ENCODE data around the gene KIF3A.
"Not testable (repeated sequence)": the region's sequence is repeated elsewhere in the genome, so short reads cannot be mapped to it uniquely, and the experiment has no call there.

Gene KIF3A

GRCh38 chr5:132714456-132715307 is 22.7 kb downstream of the KIF3A start:
- no peak for DNase-seq

DNA sequence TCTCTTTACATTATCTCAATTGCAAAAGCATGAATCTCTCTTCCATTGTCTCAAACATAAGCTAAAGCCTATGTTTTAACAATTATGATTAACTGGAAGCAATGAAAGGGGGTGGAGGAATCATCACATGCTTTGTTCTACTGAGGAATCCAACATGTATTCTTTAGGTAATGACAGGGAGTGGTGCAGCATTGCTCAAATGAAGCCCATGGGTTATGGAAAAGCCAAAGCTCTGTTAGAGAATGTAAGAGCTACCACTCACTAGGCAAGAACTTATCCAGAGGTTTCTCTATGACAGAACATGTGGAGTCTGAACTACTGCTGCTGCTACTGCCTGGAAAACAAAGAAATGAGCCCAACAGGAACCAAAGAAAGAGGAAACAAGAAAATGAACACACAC is 28.7 kb downstream of the KIF3A start:
- no peak for DNase-seq

DNA sequence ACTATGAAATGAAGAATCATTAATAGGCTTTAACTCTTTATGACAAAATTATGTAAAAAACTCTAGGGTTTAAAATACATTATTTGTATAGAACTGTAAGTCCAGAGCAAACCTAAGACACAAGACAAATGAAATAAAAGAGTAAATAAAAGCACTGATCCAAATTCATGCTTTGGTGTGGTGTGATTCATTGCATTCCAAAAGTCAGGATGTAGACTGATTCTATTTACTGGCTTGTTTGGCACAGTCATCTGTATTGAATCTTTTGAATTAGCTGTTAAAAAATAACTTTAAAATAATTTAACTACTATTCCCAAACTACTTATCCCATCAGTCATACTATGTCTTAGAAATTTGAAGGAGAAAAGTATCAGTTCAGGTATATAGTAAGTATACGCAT is 32.5 kb downstream of the KIF3A start:
- DNase-seq, result no peak

DNA sequence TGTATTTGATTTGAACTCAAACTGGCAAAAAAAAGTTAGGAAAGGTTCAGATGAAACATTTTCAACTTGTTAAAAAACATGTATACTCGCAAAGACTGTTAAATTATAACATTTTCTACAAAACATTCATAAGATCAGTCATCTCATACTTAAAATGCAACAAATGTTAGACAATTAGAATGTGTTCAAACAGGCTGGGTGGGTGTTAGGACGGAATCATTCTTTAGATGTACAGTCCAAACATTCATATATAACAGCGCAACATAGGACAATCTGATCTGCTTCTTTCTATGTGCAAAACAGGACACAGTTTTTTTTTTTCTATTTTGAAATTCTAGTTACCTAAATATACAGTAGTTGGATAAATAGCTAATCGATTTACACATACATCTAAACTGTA is 41.4 kb downstream of the KIF3A start:
- no peak for DNase-seq

GRCh38 chr5:132692632-132692967 is 44.7 kb downstream of the KIF3A start:
- no peak for DNase-seq

DNA sequence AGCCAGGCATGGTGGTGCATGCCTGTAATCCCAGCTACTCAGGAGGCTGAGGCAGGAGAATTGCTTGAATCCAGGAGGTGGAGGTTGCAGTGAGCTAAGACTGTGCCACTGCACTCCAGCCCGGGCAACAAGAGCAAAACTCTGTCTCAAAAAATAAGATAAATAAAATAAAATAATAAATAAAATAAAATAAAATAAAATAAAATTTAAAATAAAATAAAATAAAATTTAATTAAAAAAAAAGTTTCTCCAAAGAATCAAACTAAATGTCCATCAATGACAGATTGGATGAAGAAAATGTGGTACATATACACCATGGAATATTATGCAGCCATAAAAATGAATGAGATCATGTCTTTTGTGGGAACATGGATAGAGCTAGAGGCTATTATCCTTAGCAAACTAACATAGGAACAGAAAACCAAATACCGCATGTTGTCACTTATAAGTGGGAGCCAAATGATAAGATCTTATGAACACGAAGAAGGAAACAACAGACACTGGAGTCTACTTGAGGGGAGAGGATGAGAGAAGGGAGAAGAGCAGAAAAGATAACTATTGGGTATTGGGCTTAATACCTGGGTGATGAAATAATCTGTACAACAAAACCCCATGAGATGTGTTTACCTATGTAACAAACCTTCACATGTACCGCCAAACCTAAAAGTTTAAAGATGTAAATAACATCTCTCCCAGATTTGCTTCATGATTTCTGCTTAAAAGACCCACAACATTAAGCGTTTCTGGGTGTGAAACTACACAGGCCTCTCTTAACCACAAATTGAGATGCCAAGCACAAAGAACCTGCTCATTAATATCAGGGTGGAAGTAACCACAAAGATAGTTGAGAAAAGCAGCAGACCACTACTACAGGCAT is 45.4 kb downstream of the KIF3A start:
- DNase-seq, result not testable (repeated sequence)

DNA sequence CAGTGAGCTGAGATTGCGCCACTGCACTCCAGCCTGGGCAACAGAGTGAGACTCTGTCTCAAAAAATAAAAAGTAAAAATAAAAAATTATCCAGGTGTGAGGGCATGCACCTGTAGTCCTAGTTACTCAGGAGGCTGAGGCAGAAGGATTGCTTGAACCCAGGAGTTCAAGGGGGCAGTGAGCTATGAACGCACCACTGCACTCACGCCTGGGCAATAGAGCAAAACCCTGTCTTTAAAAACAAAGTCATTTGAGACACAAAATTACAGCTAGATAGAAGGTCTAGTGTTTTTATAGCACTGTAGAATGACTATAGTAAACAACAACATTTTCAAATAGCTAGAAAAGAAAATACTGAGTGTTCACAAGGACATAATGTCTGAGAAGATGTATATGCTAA is 47.2 kb downstream of the KIF3A start:
- no peak for DNase-seq

DNA sequence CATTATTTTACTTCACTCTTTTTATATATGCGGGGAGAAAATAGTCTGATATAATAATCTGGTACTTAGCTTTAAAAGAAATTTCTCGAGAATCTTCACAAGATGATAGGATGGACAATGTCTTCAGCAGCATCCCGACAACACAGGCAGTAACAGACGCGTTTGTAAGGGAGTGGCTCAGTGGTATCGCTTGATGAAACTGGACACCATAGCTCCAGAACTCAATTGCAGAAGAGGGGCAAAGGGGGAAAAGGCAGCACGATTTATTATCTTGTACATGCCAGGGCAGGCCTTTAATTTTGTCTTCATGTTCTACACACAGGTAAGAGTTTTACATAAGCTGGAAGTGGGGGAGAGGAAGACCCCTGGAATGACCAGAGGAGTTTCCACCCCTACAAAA is 47.8 kb downstream of the KIF3A start:
- no peak for DNase-seq

DNA sequence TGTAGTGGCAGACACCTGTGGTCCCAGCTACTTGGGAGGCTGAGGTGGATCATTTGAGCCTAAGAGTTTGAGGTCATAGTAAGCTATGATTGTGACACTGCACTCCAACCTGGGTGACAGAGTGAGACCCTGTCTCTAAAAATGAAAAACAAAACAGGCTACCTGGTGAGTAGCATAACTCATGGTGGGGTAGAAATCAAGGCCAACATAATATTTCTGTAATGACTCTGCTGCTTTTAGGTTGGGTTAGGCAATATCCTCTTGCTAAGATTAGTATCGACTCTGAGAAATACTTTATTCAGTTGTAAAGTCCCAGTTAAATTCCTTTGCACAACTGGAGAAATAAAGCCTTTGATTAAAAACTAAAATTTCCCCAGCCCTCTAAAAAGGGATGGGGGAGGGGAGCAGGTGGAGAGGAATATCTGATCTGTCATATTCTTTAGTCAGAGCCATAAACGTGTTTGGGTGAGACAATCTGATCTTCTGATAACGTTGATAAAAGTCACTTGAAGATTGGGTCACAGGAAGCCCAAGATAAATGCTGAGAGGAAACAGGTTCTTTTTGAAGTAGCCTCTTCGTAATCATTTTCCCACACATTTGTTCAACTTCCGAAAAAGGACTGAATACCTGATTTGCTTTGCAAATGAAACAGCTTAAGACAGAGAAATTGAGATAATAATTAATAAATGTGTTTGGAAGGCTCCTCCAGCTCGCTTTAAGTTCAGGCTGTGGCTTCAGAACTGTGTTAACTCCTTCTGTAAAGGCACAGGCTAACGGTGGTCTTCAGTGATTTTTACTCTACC is 48.6 kb downstream of the KIF3A start:
- DNase-seq, result no peak

GRCh38 chr5:132687995-132688394 is 49.4 kb downstream of the KIF3A start:
- DNase-seq, result peak; percentile 29

- no peak for DNase-seq
Measured at GRCh38 chr5:132686193-132686592, 51.2 kb downstream of the KIF3A start.

GRCh38 chr5:132684922-132685720 is 52.2 kb downstream of the KIF3A start:
- no peak for DNase-seq

- DNase-seq, result no peak
Measured at GRCh38 chr5:132684491-132684890, 52.9 kb downstream of the KIF3A start.

GRCh38 chr5:132681983-132682382 is 55.4 kb downstream of the KIF3A start:
- no peak for DNase-seq

DNA sequence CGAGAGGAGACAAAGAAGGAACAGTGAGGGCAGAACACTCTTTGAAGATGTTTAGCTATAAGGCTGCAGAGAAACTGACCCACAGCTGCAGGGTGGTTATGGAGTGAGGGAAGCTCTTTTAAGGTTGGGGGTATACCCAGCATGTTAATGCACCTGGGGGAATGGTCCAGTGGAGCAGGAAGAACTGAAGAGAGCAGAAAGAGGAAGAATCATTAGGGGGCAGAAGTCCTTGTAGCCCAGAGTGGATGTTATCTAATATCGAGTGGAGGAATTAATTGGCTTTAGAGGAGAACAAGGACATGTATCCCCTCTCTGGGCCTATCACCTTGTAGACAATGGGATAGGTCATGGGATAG is 55.9 kb downstream of the KIF3A start:
- DNase-seq, result no peak

- no peak for DNase-seq
Measured at GRCh38 chr5:132680780-132681475, 56.4 kb downstream of the KIF3A start.

DNA sequence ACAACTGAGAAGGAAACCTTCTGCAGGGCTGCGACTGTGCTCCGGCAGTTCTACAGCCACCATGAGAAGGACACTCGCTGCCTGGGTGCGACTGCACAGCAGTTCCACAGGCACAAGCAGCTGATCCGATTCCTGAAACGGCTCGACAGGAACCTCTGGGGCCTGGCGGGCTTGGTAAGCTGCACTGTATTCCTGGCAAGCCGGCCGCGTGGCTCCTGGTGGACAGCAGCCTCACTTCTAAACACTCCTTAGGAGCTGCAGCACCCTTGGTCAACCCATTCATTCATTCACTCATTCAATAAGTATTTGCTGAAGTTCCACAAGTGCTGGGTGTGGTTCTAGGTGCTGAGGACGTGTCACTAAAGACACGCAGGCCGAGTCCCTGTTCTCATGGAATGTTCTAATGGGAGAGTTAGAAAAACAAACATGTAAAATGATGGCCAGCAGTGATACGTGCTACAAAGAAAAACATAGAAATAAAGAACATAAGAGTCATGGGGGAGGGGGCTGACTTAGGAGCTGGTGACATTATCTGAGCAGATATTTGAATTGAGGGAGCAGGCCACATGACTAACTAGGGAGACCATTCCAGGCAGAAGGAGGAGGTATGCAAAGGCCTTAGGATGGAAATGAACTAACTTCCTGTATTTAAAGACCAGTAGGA is 57.5 kb downstream of the KIF3A start:
- DNase-seq, result no peak

DNA sequence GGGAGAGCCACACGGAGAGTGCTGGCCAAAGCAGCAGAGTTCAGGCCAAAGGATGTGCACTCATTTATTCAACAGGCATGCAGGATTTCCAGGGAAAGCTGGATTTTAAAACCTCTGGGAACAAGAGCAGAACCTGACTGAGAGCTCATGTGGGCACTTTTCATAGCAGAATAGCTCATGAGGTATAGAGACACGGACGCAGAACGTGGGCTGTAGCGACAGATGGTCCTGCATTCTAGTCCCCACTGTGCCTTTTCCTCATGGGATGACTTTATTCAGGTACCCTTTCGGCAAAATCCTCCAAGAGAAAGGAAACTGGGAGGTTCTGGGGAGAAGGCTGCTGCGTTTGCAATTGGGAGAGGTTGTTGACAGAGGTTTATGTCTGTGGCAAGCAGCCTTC is 58.2 kb downstream of the KIF3A start:
- no peak for DNase-seq

- DNase-seq, result no peak
Measured at GRCh38 chr5:132678735-132679134, 58.6 kb downstream of the KIF3A start.

GRCh38 chr5:132677682-132678400 is 59.5 kb downstream of the KIF3A start:
- DNase-seq, result no peak

DNA sequence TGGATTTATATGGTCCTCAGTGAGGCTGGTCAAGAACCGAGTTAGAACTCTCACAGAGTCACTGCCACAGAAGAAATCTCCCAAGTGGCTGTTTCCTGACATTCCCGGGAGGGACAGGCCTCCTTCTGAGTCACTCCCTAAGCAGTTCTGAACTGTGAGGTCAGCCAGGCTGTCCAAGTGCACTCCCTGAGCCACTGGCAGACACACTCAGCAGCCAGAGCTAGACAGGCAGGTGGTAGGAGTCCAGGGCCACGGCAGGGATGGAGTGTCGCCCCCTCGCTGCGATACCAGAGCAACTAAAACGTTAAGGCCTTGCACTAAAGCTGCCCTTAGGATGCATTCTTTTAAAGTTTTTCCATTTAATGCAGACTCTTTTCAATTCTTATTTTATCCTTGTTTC is 60.2 kb downstream of the KIF3A start:
- DNase-seq, result no peak
